Gastroesophageal sphincter (tissue), 4 donors: ENCODE measurements around the gene LRRC41. TPM values are rescaled to one million over a fixed set of nuclear protein-coding genes. Genes with fewer than 3 reads are reported as not detected.

Experiments
- ATAC-seq: fragments of 150-250 bp; one replicate; pipeline ENCODE4 v1.9.1; 2016; ENCODE audit warnings: mild to moderate bottlenecking, moderate library complexity
- H3K27ac ChIP-seq, 4 donors: fragments of 200-600 bp; sonication (generic) in 3 of 4; 1 replicate in 3 of 4; 2 replicates in 1 of 4; pipeline ENCODE4 v1.5.1; 2016 to 2019
- H3K27me3 ChIP-seq: fragments of 200-600 bp; sonication (generic); one replicate; pipeline ENCODE4 v1.5.1; 2019
- H3K36me3 ChIP-seq, 2 donors: fragments of 200-600 bp; sonication (generic); one replicate each; pipeline ENCODE4 v1.5.1; 2019; ENCODE audit warnings: control low read depth in 1 of 2
- H3K4me1 ChIP-seq, 3 donors: fragments of 200-600 bp; sonication (generic); 1 replicate in 2 of 3; 2 replicates in 1 of 3; pipeline ENCODE4 v1.5.1; 2016 to 2019; ENCODE audit warnings: control low read depth in 2 of 3
- H3K4me3 ChIP-seq, 2 donors: fragments of 200-600 bp; sonication (generic); one replicate each; pipeline ENCODE4 v1.5.1; 2019; ENCODE audit warnings: mild to moderate bottlenecking in 1 of 2, moderate library complexity in 1 of 2
- H3K9me3 ChIP-seq, 3 donors: fragments of 200-600 bp; sonication (generic); one replicate each; pipeline ENCODE4 v1.5.1; 2017 to 2019; ENCODE audit warnings: control low read depth in 2 of 3
- EP300 ChIP-seq: sonication (generic); formaldehyde crosslinking; IDR thresholded peaks from one replicate; pipeline ENCODE4 v1.6.1; 2017; ENCODE audit warnings: antibody characterized with exemption, mild to moderate bottlenecking
- POLR2A ChIP-seq, 2 donors: fragments of 450-650 bp; IDR thresholded peaks; one replicate each; pipeline ENCODE4 v1.6.1; 2017; ENCODE audit warnings: antibody characterized with exemption in 2 of 2, mild to moderate bottlenecking in 2 of 2, moderate library complexity in 1 of 2
- POLR2AphosphoS5 ChIP-seq: sonication (generic); formaldehyde crosslinking; IDR thresholded peaks from one replicate; pipeline ENCODE4 v1.6.1; 2017; ENCODE audit warnings: antibody characterized with exemption
- WGBS, 2 donors: methylation state at CpG; one replicate each; pipeline ENCODE4 v1.1.5; 2018; ENCODE audit warnings: low coverage in 1 of 2; 5-methylcytosine and 5-hydroxymethylcytosine counted together
- total RNA-seq, 4 donors: library from RNA; depleted of rRNA; stranded (reverse); fragments of >200 nt; gene quantifications; one replicate each; pipeline ENCODE4 v1.1.0, GENCODE V29; 2016
- TF ChIP-seq, protein P1 (sequence below), 4 experiments: fragments of 200-600 bp in 2 of 4; fragments of 450-650 bp in 2 of 4; sonication (generic) in 1 of 4; IDR thresholded peaks; one replicate each; pipeline ENCODE4 v1.5.1; 2017 to 2019; ENCODE audit warnings: antibody characterized with exemption in 4 of 4, mild to moderate bottlenecking in 2 of 4, moderate library complexity in 2 of 4

Gene LRRC41, protein sequence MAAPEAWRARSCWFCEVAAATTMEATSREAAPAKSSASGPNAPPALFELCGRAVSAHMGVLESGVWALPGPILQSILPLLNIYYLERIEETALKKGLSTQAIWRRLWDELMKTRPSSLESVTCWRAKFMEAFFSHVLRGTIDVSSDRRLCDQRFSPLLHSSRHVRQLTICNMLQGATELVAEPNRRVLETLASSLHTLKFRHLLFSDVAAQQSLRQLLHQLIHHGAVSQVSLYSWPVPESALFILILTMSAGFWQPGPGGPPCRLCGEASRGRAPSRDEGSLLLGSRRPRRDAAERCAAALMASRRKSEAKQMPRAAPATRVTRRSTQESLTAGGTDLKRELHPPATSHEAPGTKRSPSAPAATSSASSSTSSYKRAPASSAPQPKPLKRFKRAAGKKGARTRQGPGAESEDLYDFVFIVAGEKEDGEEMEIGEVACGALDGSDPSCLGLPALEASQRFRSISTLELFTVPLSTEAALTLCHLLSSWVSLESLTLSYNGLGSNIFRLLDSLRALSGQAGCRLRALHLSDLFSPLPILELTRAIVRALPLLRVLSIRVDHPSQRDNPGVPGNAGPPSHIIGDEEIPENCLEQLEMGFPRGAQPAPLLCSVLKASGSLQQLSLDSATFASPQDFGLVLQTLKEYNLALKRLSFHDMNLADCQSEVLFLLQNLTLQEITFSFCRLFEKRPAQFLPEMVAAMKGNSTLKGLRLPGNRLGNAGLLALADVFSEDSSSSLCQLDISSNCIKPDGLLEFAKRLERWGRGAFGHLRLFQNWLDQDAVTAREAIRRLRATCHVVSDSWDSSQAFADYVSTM
- total RNA-seq: 10 to 100 TPM; 55.6 to 77.9 (median 66.7) TPM

DNA sequence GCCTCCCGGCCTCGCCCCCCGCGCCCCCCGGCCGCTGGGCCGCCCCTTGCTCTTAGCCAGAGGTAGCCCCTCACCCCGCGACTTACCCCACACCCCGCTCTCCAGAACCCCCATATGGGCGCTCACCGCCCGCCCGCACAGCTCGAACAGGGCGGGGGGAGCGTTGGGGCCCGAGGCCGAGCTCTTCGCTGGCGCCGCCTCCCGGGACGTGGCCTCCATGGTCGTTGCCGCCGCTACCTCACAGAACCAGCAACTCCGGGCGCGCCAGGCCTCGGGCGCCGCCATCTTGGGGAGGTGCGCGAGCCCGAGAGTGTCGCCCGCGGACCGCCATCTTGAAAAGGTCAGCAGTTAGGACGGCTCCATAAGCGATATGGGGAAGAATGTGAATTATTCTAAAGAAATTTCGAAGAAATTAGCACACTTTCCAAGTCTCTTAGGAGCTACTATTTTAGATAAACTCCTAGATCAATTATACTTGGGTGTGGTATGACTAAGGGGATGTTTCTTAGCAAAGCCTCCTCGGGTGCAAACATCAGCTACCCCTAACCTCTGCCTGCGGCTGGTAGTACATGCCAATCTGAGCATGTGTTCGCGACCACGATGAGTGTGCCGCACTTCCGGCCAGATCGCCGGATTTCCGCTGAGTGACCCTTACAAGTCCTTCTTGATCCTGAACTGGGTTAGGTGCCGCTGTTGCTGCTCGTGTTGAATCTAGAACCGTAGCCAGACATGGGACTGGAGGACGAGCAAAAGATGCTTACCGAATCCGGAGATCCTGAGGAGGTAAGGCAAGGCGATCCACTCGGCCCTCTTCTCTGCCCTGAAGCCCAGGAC, at the start of gene LRRC41, which contains the start of gene UQCRH:
TSS of gene LRRC41 (minus strand) at position 579 of the 834 bp plus-strand sequence. CDS start at position 285, 294 bp downstream.
TSS of gene UQCRH (plus strand) at position 661 of the 834 bp plus-strand sequence. CDS start at position 730, 69 bp downstream.
- H3K4me3 ChIP-seq: peak within 1 kb of the TSS; percentile 67 to 90
- peak within 1 kb of the TSS; percentile 89 to 99 (median 98) for H3K27ac ChIP-seq
- no peaks in the 10 kb centered on the region for H3K9me3 ChIP-seq
- H3K4me1 ChIP-seq: peaks cover 0 to 79% (median 30%) of the 10 kb centered on the region in 3 donors
- no peaks in the 10 kb centered on the region for H3K27me3 ChIP-seq
- no peak for TF ChIP-seq EP300
- TF ChIP-seq, protein P1, sequence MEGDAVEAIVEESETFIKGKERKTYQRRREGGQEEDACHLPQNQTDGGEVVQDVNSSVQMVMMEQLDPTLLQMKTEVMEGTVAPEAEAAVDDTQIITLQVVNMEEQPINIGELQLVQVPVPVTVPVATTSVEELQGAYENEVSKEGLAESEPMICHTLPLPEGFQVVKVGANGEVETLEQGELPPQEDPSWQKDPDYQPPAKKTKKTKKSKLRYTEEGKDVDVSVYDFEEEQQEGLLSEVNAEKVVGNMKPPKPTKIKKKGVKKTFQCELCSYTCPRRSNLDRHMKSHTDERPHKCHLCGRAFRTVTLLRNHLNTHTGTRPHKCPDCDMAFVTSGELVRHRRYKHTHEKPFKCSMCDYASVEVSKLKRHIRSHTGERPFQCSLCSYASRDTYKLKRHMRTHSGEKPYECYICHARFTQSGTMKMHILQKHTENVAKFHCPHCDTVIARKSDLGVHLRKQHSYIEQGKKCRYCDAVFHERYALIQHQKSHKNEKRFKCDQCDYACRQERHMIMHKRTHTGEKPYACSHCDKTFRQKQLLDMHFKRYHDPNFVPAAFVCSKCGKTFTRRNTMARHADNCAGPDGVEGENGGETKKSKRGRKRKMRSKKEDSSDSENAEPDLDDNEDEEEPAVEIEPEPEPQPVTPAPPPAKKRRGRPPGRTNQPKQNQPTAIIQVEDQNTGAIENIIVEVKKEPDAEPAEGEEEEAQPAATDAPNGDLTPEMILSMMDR (IDR thresholded peaks at IDR 0.05): no peak
- peak; percentile 87 to 89 for TF ChIP-seq POLR2A (IDR thresholded peaks at IDR 0.05)
- peak; percentile 99 for TF ChIP-seq POLR2AphosphoS5
- no peaks in the 10 kb centered on the region for H3K36me3 ChIP-seq
- ATAC-seq: peak; percentile 95
- WGBS, 2 donors: 0% methylated on average over 5 to 10 of the region's 61 CpGs

DNA sequence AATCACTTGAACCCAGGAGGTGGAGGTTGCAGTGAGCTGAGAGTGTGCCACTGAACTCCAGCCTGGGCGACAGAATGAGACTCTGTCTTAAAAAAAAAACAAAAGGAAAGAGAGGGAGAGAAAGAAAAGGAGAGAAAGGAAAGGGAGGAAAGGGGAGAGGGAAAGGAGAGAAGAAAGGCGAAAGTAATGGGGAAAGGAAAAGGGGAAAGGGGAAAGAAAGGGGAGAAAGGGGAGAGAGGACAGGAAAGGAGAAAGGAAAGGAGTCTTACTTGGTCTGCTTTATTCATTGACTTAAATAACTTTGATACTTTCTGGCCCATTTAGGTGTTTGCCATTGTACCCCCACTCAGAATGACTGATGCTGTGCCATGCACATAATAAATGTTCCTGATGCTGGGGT, 48.9 kb upstream of the LRRC41 start:
- Histone ChIP-seq H3K36me3 (peaks cover 0 to 92% of the 10 kb centered on the region in 2 donors), H3K4me3 (no peak overlapping the region), H3K9me3 (no peaks in the 10 kb centered on the region), H3K27ac (no peak overlapping the region), H3K27me3 (no peaks in the 10 kb centered on the region), H3K4me1 (peaks cover 0 to 10% (median 0%) of the 10 kb centered on the region in 3 donors)
- TF ChIP-seq POLR2A (IDR thresholded peaks at IDR 0.05) (no peak), EP300 (no peak), POLR2AphosphoS5 (no peak)
- TF ChIP-seq, protein P1 (IDR thresholded peaks at IDR 0.05): no peak
- no peak for ATAC-seq
- WGBS, 2 donors: 71 to 89% methylated on average over 2 of the region's 2 CpGs

DNA sequence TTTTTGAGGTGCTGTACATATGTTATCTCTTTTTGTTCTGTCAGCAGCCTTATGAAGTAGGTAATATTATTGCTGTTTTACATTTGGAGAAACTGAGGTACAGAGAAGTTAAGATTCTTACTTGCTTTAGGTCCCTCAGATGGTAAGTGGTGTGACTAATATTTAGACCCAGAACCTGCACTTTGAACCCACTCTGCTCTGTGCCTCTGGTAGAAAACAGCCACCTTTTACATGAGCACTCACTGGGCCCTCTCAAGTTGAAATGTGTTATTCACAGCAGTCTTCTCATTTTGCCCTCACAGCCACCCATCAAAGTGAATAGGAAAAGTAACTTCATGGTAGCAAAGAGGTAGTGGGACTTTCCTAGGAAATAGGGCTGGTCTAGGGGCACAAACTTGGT, 41.9 kb upstream of the LRRC41 start:
- Histone ChIP-seq H3K27ac (no peak overlapping the region), H3K27me3 (no peaks in the 10 kb centered on the region), H3K36me3 (peaks cover 0 to 76% of the 10 kb centered on the region in 2 donors), H3K9me3 (no peaks in the 10 kb centered on the region), H3K4me1 (peaks cover 0 to 23% (median 5%) of the 10 kb centered on the region in 3 donors), H3K4me3 (no peak overlapping the region)
- no peak for TF ChIP-seq EP300
- TF ChIP-seq POLR2A (IDR thresholded peaks at IDR 0.05): no peak
- TF ChIP-seq, protein P1 (IDR thresholded peaks at IDR 0.05): no peak
- no peak for TF ChIP-seq POLR2AphosphoS5
- no peak for ATAC-seq

DNA sequence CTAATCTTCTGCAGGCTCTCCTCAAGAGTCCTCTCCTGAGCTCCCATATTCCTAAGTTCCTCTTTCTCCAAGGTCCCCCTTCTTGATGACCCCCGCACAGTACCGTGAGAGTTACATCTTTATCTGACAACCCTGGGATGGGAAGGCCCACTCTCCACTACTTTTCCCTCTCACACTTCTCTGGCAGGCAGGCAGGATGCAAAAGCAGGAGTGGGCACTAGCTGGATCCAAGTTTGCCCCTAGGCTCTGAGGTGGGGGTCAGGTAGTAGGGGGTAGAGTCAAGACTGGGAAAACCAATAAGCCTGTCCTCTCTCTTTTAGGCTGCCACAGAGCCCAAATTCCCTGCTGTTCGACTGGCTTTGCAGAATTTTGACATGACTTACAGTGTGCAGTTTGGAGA, 41.1 kb upstream of the LRRC41 start:
- Histone ChIP-seq H3K9me3 (no peaks in the 10 kb centered on the region), H3K4me1 (peaks cover 0 to 30% (median 7%) of the 10 kb centered on the region in 3 donors), H3K27ac (peak overlapping the region in 1 of 4 donors; percentile 98), H3K27me3 (no peaks in the 10 kb centered on the region), H3K4me3 (no peak overlapping the region), H3K36me3 (peaks cover 0 to 68% of the 10 kb centered on the region in 2 donors)
- TF ChIP-seq POLR2A (IDR thresholded peaks at IDR 0.05): no peak
- TF ChIP-seq POLR2AphosphoS5: no peak
- TF ChIP-seq EP300: no peak
- TF ChIP-seq, protein P1 (IDR thresholded peaks at IDR 0.05): no peak
- no peak for ATAC-seq
- WGBS, 2 donors: 83 to 100% methylated on average over 1 to 2 of the region's 3 CpGs
